ENCODE results near the gene CDK11B.
"Not testable (repeated sequence)": the region's sequence is repeated elsewhere in the genome, so short reads cannot be mapped to it uniquely, and the experiment has no call there.

- not testable (repeated sequence) for TF ChIP-seq FOXK2, ARNT, TARDBP (IDR thresholded peaks at IDR 0.05)
Observed at GRCh38 chr1:1692714-1693647, 34.2 kb upstream of the CDK11B start, which contains the start of gene SLC35E2B.
